Glutamatergic neuron (in vitro differentiated cells): ENCODE measurements around the gene NUDCD3. TPM values are rescaled to one million over a fixed set of nuclear protein-coding genes. Genes with fewer than 3 reads are reported as not detected.

Source experiments
- DNase-seq: peaks from one replicate; pipeline ENCODE4 v3.0.0; 2022
- H3K27ac Mint-ChIP-seq: one replicate; pipeline ENCODE4 v1.8.0; 2020; ENCODE audit warnings: mild to moderate bottlenecking, mixed read lengths, inconsistent platforms; ENCODE audit not compliant: unreplicated experiment
- H3K27me3 Mint-ChIP-seq: one replicate; pipeline ENCODE4 v1.8.0; 2020; ENCODE audit warnings: mild to moderate bottlenecking, moderate library complexity, mixed read lengths, inconsistent platforms; ENCODE audit not compliant: unreplicated experiment
- H3K36me3 Mint-ChIP-seq: one replicate; pipeline ENCODE4 v1.8.0; 2020; ENCODE audit warnings: mild to moderate bottlenecking, mixed read lengths, inconsistent platforms; ENCODE audit not compliant: unreplicated experiment
- H3K4me1 Mint-ChIP-seq: one replicate; pipeline ENCODE4 v1.8.0; 2020; ENCODE audit warnings: mild to moderate bottlenecking, low read depth, mixed read lengths, inconsistent platforms; ENCODE audit not compliant: unreplicated experiment
- H3K4me3 Mint-ChIP-seq: one replicate; pipeline ENCODE4 v1.8.0; 2020; ENCODE audit warnings: mild to moderate bottlenecking, mixed read lengths, inconsistent platforms; ENCODE audit not compliant: unreplicated experiment
- H3K9me3 Mint-ChIP-seq: one replicate; pipeline ENCODE4 v1.8.0; 2020; ENCODE audit warnings: mild to moderate bottlenecking, moderate library complexity, mixed read lengths, inconsistent platforms; ENCODE audit not compliant: unreplicated experiment
- CTCF ChIP-seq: fragments of 200-600 bp; sonication (generic); IDR thresholded peaks from one replicate; pipeline ENCODE4 v1.5.0; 2021; ENCODE audit not compliant: partially characterized antibody, unreplicated experiment
- total RNA-seq: library from RNA; stranded (reverse); fragmentation: NEBNext Ultra II Directional; extraction: Animal tissue kit (Norgen Biotek cat#: 25700); gene quantifications from one replicate; pipeline ENCODE4 v1.2.1, GENCODE V29; 2021; ENCODE audit not compliant: unreplicated experiment

The NUDCD3 gene
- total RNA-seq, 1 donor from 2014 or later: 151 TPM

DNA sequence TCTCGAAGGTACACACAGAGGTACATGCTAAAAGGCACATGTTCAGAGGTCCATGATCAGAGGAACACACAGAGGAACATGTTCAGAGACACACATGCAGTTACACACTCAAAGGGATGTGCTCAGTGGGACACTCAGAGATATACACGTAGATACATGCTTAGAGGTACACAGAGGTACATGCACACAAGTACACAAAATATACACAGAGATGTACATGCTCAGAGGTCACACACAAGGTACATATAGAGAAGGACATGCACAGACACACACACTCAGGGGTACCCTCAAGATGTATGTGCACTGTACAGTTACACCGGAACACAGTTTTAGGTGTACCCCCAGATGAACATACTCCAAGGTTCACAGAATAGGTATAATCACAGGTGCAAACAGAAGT, 31.9 kb upstream of the NUDCD3 start:
- Mint-ChIP-seq H3K36me3 (peaks cover 14% of the 10 kb centered on the region), H3K4me3 (no peak overlapping the region), H3K4me1 (peaks cover 11% of the 10 kb centered on the region), H3K27ac (peak overlapping the region; percentile 38), H3K27me3 (peaks cover 15% of the 10 kb centered on the region), H3K9me3 (peaks cover 18% of the 10 kb centered on the region)
- DNase-seq: no peak
- no peak for TF ChIP-seq CTCF

DNA sequence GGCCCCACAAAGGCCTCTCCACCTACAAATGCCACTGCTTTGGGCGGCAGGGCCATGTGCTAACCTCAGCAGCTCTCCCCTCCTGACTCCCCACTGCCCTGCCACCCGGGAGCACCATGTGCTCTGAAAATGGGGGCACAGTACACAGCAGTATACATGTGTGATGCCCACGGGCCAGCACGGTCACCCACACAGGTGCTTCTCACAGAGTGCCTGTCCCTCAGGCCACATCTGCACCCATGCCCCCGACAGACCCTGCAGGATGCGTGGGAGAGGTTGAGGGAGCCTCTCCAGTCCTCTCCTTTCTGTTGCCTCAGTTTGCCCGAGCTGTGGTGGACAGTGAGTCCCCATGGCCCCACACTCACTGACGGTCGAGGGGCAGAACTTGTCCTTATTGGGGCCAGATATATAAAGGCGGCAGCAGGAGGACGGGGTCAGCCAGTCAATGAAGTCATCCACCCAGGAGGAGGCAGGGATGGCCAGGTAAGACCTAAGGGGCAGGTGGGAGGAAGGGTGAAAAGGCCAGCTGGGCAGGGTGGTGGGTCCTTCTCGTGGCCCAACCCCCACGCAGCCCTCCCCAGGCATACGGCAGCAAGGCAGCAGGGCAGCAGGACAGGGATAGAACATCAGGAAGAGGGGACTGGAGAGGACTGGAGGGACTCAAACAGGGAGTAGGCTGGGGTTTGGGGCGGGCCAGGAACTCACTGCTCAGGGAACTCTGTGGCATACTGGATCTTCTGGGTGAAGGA, 31.1 kb upstream of the NUDCD3 start:
- H3K27ac Mint-ChIP-seq: peak overlapping the region; percentile 38

GRCh38 chr7:44520574-44520973, 30.1 kb upstream of the NUDCD3 start:
- Mint-ChIP-seq H3K27ac (no peak overlapping the region), H3K4me1 (peaks cover 11% of the 10 kb centered on the region), H3K9me3 (peaks cover 14% of the 10 kb centered on the region), H3K4me3 (no peak overlapping the region), H3K27me3 (peaks cover 12% of the 10 kb centered on the region), H3K36me3 (peaks cover 14% of the 10 kb centered on the region)
- no peak for DNase-seq
- TF ChIP-seq CTCF: no peak

More for the DNA sequence above, 31.1 kb upstream of the NUDCD3 start:
- peaks cover 11% of the 10 kb centered on the region for H3K4me1 Mint-ChIP-seq
- H3K27me3 Mint-ChIP-seq: peaks cover 15% of the 10 kb centered on the region
- TF ChIP-seq CTCF: no peak
- peaks cover 16% of the 10 kb centered on the region for H3K9me3 Mint-ChIP-seq
- no peak overlapping the region for H3K4me3 Mint-ChIP-seq
- no peak for DNase-seq
- peaks cover 14% of the 10 kb centered on the region for H3K36me3 Mint-ChIP-seq

DNA sequence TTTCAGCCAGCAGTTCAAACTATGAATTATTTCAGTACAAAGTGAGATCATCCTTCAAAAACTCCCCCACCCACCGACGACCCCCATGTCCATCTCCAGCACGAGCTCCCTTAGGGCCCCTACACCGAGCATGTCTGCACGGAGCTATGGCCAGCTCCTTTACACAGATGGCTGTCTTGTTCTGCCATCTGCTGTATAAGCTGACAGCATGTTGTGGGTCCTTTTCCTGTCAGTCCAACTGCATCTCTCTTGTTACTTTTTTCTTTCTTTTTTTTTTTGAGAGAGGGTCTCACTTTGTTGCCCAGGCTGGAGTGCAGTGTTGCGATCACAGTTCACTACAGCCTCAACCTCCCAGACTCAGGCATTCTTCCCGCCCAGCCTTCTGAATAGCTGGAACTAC, 29.1 kb upstream of the NUDCD3 start:
- Mint-ChIP-seq H3K4me1 (peaks cover 11% of the 10 kb centered on the region), H3K4me3 (peak overlapping the region; percentile 38), H3K27ac (peak overlapping the region; percentile 93), H3K9me3 (peaks cover 14% of the 10 kb centered on the region), H3K27me3 (peaks cover 12% of the 10 kb centered on the region), H3K36me3 (peaks cover 9% of the 10 kb centered on the region)
- no peak for TF ChIP-seq CTCF
- DNase-seq: no peak

GRCh38 chr7:44518761-44519160, 28.3 kb upstream of the NUDCD3 start:
- no peak for TF ChIP-seq CTCF
- Mint-ChIP-seq H3K27me3 (peaks cover 12% of the 10 kb centered on the region), H3K4me3 (peak overlapping the region; percentile 36), H3K9me3 (peaks cover 11% of the 10 kb centered on the region), H3K36me3 (peaks cover 4% of the 10 kb centered on the region), H3K4me1 (peaks cover 11% of the 10 kb centered on the region), H3K27ac (peak overlapping the region; percentile 93)
- DNase-seq: no peak
